Endothelial cell of umbilical vein (primary cell): ENCODE measurements around the gene MTO1.

Experiments
- CTCF ChIP-seq, 2 donors: IDR thresholded peaks; 1 replicate in 1 of 2; 2 replicates in 1 of 2; pipeline ENCODE4 v1.5.1; 2011; ENCODE audit warnings: low read length in 2 of 2, mild to moderate bottlenecking in 2 of 2, moderate library complexity in 2 of 2, control low read depth in 1 of 2, inconsistent platforms in 1 of 2, low read depth in 1 of 2; ENCODE audit not compliant: insufficient read depth in 1 of 2; ENCODE audit errors: extremely low read depth in 1 of 2
- POLR2A ChIP-seq: IDR thresholded peaks from 2 replicates; pipeline ENCODE4 v1.6.1; 2012; ENCODE audit warnings: low read depth, mild to moderate bottlenecking, control low read depth, low read length

- TF ChIP-seq CTCF (IDR thresholded peaks at IDR 0.05; ENCODE audit: extremely low read depth in 1 of 2, insufficient read depth in 1 of 2, low read depth in 1 of 2, low read length in 2 of 2), result no peak
- TF ChIP-seq POLR2A, result no peak
Measured at GRCh38 chr6:73508776-73509175, 47.2 kb downstream of the MTO1 start.
